Tibial nerve (tissue), 4 donors: ENCODE measurements around the gene SPI1. TPM values are rescaled to one million over a fixed set of nuclear protein-coding genes. Genes with fewer than 3 reads are reported as not detected.

ENCODE experiments used
- DNase-seq, 2 donors: peaks; one replicate each; pipeline ENCODE4 v3.0.0-alpha.2; 2019; ENCODE audit warnings: low spot score in 2 of 2
- H3K27ac ChIP-seq, 4 donors: fragments of 200-600 bp; sonication (generic) in 3 of 4; one replicate each; pipeline ENCODE4 v1.5.1; 2017 to 2019; ENCODE audit warnings: mild to moderate bottlenecking in 1 of 4
- H3K27me3 ChIP-seq, 2 donors: fragments of 200-600 bp; sonication (generic) in 1 of 2; one replicate each; pipeline versions ENCODE4 v1.5.1 to v1.6.0; 2017 to 2019
- H3K36me3 ChIP-seq, 3 donors: fragments of 200-600 bp; sonication (generic); one replicate each; pipeline ENCODE4 v1.5.1; 2018 to 2019
- H3K4me1 ChIP-seq, 4 donors: fragments of 200-600 bp; sonication (generic) in 3 of 4; one replicate each; pipeline ENCODE4 v1.5.1; 2017 to 2019
- H3K4me3 ChIP-seq, 4 donors: fragments of 200-600 bp; sonication (generic) in 3 of 4; one replicate each; pipeline ENCODE4 v1.5.1; 2017 to 2019; ENCODE audit warnings: mild to moderate bottlenecking in 1 of 4, moderate library complexity in 1 of 4
- H3K9me3 ChIP-seq, 4 donors: fragments of 200-600 bp; sonication (generic) in 3 of 4; one replicate each; pipeline ENCODE4 v1.5.1; 2017 to 2019
- CTCF ChIP-seq, 5 experiments: fragments of 200-600 bp in 3 of 5; fragments of 450-650 bp in 2 of 5; sonication (generic) in 3 of 5; IDR thresholded peaks; one replicate each; pipeline ENCODE4 v1.5.1; 2016 to 2019; ENCODE audit warnings: antibody characterized with exemption in 5 of 5, mild to moderate bottlenecking in 3 of 5, moderate library complexity in 2 of 5
- EP300 ChIP-seq, 2 donors: sonication (generic); formaldehyde crosslinking; IDR thresholded peaks; one replicate each; pipeline ENCODE4 v1.6.1; 2017; ENCODE audit warnings: antibody characterized with exemption in 2 of 2, mild to moderate bottlenecking in 1 of 2
- POLR2A ChIP-seq, 2 donors: fragments of 450-650 bp; IDR thresholded peaks; one replicate each; pipeline ENCODE4 v1.6.1; 2017; ENCODE audit warnings: antibody characterized with exemption in 2 of 2, mild to moderate bottlenecking in 2 of 2, moderate library complexity in 2 of 2
- WGBS, 2 donors: methylation state at CpG; one replicate each; pipeline ENCODE4 v1.1.5; 2018; 5-methylcytosine and 5-hydroxymethylcytosine counted together
- total RNA-seq, 4 donors: library from RNA; depleted of rRNA; stranded (reverse); fragments of >200 nt; gene quantifications; one replicate each; pipeline ENCODE4 v1.1.0, GENCODE V29; 2016

SPI1 gene
- total RNA-seq, 4 donors from 2014 or later = 18.8 to 73.5 (median 25.2) TPM

GRCh38 chr11:47328449-47329390 lies 49.6 kb downstream of the SPI1 start:
- H3K27me3 ChIP-seq = no peaks in the 10 kb centered on the region
- 87 to 88% methylated on average over 24 to 28 of the region's 29 CpGs for WGBS, 2 donors
- DNase-seq = no peak
- H3K36me3 ChIP-seq = peaks cover 2 to 11% (median 7%) of the 10 kb centered on the region in 3 donors
- no peak overlapping the region for H3K27ac ChIP-seq
- H3K4me1 ChIP-seq = peaks cover 0 to 7% (median 0%) of the 10 kb centered on the region in 4 donors
- no peaks in the 10 kb centered on the region for H3K9me3 ChIP-seq
- TF ChIP-seq CTCF (IDR thresholded peaks at IDR 0.05) = no peak
- TF ChIP-seq EP300 (IDR thresholded peaks at IDR 0.05) = no peak
- no peak for TF ChIP-seq POLR2A (IDR thresholded peaks at IDR 0.05)
- no peak overlapping the region for H3K4me3 ChIP-seq

GRCh38 chr11:47327949-47328348 lies 50.4 kb downstream of the SPI1 start:
- TF ChIP-seq EP300 (IDR thresholded peaks at IDR 0.05) (no peak), CTCF (IDR thresholded peaks at IDR 0.05) (no peak), POLR2A (IDR thresholded peaks at IDR 0.05) (no peak)
- H3K4me3 ChIP-seq = no peak overlapping the region
- H3K27me3 ChIP-seq = no peaks in the 10 kb centered on the region
- H3K9me3 ChIP-seq = no peaks in the 10 kb centered on the region
- DNase-seq = no peak
- peaks cover 0 to 7% (median 0%) of the 10 kb centered on the region in 4 donors for H3K4me1 ChIP-seq
- no peak overlapping the region for H3K27ac ChIP-seq
- 91 to 96% methylated on average over 5 of the region's 5 CpGs for WGBS, 2 donors
- peaks cover 2 to 11% (median 7%) of the 10 kb centered on the region in 3 donors for H3K36me3 ChIP-seq

- TF ChIP-seq POLR2A (IDR thresholded peaks at IDR 0.05) = no peak
- TF ChIP-seq CTCF (IDR thresholded peaks at IDR 0.05) = no peak
- TF ChIP-seq EP300 (IDR thresholded peaks at IDR 0.05) = no peak
- Histone ChIP-seq H3K27ac (no peak overlapping the region), H3K4me1 (peaks cover 0 to 7% (median 0%) of the 10 kb centered on the region in 4 donors), H3K4me3 (no peak overlapping the region), H3K9me3 (no peaks in the 10 kb centered on the region), H3K27me3 (no peaks in the 10 kb centered on the region), H3K36me3 (peaks cover 2 to 11% (median 7%) of the 10 kb centered on the region in 3 donors)
- 92 to 93% methylated on average over 13 of the region's 13 CpGs for WGBS, 2 donors
- no peak for DNase-seq
Measured at GRCh38 chr11:47327025-47327424, 51.3 kb downstream of the SPI1 start.

- Histone ChIP-seq H3K9me3 (no peaks in the 10 kb centered on the region), H3K4me3 (no peak overlapping the region), H3K27me3 (no peaks in the 10 kb centered on the region), H3K36me3 (peaks cover 0 to 11% (median 2%) of the 10 kb centered on the region in 3 donors), H3K4me1 (peaks cover 0 to 7% (median 0%) of the 10 kb centered on the region in 4 donors), H3K27ac (no peak overlapping the region)
- no peak for DNase-seq
- WGBS, 2 donors = 90% methylated on average over 12 of the region's 12 CpGs
- TF ChIP-seq POLR2A (IDR thresholded peaks at IDR 0.05) (no peak), EP300 (IDR thresholded peaks at IDR 0.05) (no peak), CTCF (IDR thresholded peaks at IDR 0.05) (no peak)
Measured at GRCh38 chr11:47326198-47326597, 52.1 kb downstream of the SPI1 start.
